OCI-LY7 (cell line): ENCODE results near the gene CFAP74.

ENCODE experiments used
- CTCF ChIP-seq: fragments of 200-600 bp; sonication (generic); conservative IDR thresholded peaks from 2 replicates; pipeline ENCODE4 v1.5.1; 2014; ENCODE audit warnings: mild to moderate bottlenecking, antibody characterized with exemption, low read length, moderate library complexity, mixed read lengths
- EZH2phosphoT487 ChIP-seq: fragments of 200-600 bp; sonication (generic); IDR thresholded peaks from 2 replicates; pipeline ENCODE4 v1.6.1; 2018; ENCODE audit warnings: low read depth, borderline replicate concordance, mild to moderate bottlenecking, mixed run types, antibody characterized with exemption, low read length, moderate library complexity, mixed read lengths

GRCh38 chr1:2049718-2050431, 46.3 kb upstream of the CFAP74 start, which contains the start of gene PRKCZ:
- TF ChIP-seq CTCF: no peak
- no peak for TF ChIP-seq EZH2phosphoT487
